BE2C (cell line): ENCODE data around the gene MPPED1.

ENCODE experiments used
- DNase-seq: peaks from one replicate; pipeline ENCODE4 v3.0.0-alpha.2; 2020
- H3K27me3 ChIP-seq: fragments of 250-450 bp; sonication (Bioruptor Pico); 2 replicates; pipeline ENCODE4 v1.5.1; 2020; ENCODE audit warnings: mild to moderate bottlenecking
- H3K36me3 ChIP-seq: fragments of 250-450 bp; sonication (Bioruptor Pico); 2 replicates; pipeline ENCODE4 v1.5.1; 2020; ENCODE audit warnings: mild to moderate bottlenecking
- H3K4me1 ChIP-seq: fragments of 250-450 bp; sonication (Bioruptor Pico); 2 replicates; pipeline ENCODE4 v1.5.1; 2020
- H3K4me3 ChIP-seq: 2 replicates; pipeline ENCODE4 v1.5.1; 2011; ENCODE audit warnings: low read depth, low read length
- H3K9me3 ChIP-seq: fragments of 250-450 bp; sonication (Bioruptor Pico); 2 replicates; pipeline ENCODE4 v1.5.1; 2020
- TF ChIP-seq, protein P1 (sequence below): IDR thresholded peaks from 2 replicates; pipeline ENCODE4 v1.5.1; 2012; ENCODE audit warnings: mild to moderate bottlenecking, low read depth, low read length

MPPED1 gene

GRCh38 chr22:43490311-43490710, 78.5 kb downstream of the MPPED1 start:
- TF ChIP-seq, protein P1, sequence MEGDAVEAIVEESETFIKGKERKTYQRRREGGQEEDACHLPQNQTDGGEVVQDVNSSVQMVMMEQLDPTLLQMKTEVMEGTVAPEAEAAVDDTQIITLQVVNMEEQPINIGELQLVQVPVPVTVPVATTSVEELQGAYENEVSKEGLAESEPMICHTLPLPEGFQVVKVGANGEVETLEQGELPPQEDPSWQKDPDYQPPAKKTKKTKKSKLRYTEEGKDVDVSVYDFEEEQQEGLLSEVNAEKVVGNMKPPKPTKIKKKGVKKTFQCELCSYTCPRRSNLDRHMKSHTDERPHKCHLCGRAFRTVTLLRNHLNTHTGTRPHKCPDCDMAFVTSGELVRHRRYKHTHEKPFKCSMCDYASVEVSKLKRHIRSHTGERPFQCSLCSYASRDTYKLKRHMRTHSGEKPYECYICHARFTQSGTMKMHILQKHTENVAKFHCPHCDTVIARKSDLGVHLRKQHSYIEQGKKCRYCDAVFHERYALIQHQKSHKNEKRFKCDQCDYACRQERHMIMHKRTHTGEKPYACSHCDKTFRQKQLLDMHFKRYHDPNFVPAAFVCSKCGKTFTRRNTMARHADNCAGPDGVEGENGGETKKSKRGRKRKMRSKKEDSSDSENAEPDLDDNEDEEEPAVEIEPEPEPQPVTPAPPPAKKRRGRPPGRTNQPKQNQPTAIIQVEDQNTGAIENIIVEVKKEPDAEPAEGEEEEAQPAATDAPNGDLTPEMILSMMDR = no peak
- H3K36me3 ChIP-seq = no peaks in the 10 kb centered on the region
- H3K4me3 ChIP-seq = no peak overlapping the region
- DNase-seq = no peak
- no peaks in the 10 kb centered on the region for H3K9me3 ChIP-seq
- H3K27me3 ChIP-seq = no peaks in the 10 kb centered on the region
- H3K4me1 ChIP-seq = no peaks in the 10 kb centered on the region

DNA sequence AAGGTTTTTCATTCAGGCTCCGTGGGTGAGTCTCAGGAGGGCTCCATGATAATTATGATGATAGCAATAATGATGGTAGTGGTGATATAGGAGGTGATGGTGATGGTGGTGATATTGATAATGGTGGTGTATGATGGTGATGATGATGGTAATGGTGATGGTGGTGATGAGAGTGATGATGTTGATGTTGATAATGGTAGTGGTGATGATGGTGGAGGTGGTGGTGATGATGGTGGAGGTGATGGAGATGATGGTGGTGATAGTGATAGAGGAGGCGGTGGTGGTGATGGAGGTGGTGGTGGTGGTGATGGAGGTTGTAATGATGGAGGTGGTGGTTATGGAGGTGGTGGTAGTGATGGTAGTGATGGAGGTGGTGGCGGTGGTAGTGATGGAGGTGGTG, 79.4 kb downstream of the MPPED1 start:
- H3K4me1 ChIP-seq = no peaks in the 10 kb centered on the region
- H3K4me3 ChIP-seq = no peak overlapping the region
- no peaks in the 10 kb centered on the region for H3K9me3 ChIP-seq
- no peaks in the 10 kb centered on the region for H3K36me3 ChIP-seq
- no peaks in the 10 kb centered on the region for H3K27me3 ChIP-seq
- TF ChIP-seq, protein P1 = no peak
- DNase-seq = no peak

- TF ChIP-seq, protein P1 = no peak
- Histone ChIP-seq H3K27me3 (no peaks in the 10 kb centered on the region), H3K4me3 (no peak overlapping the region), H3K4me1 (no peaks in the 10 kb centered on the region), H3K9me3 (no peaks in the 10 kb centered on the region), H3K36me3 (no peaks in the 10 kb centered on the region)
- no peak for DNase-seq
Observed at GRCh38 chr22:43491737-43492136, 79.9 kb downstream of the MPPED1 start.

DNA sequence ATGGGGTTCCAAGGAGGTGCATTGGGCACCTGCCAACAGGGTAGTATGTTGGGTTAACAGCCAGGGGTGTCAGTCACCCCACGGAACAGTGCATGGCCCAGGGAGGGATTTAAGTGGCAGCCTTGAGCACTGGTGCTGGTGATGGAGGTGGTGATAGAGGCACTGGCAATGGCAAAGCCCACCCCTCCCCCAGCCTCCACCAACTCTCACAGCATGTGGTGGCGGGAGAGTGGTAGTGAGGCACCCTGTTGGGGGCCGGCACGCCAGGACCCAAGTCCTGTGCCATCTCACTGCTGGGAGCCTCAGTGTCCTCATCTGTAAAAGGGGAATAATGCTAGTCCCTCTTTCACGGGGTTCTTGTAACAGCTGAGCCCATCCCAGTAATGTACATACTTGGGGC, 81.5 kb downstream of the MPPED1 start:
- no peak overlapping the region for H3K4me3 ChIP-seq
- H3K27me3 ChIP-seq = no peaks in the 10 kb centered on the region
- TF ChIP-seq, protein P1 = no peak
- no peak for DNase-seq
- H3K36me3 ChIP-seq = no peaks in the 10 kb centered on the region
- H3K9me3 ChIP-seq = no peaks in the 10 kb centered on the region
- no peaks in the 10 kb centered on the region for H3K4me1 ChIP-seq

DNA sequence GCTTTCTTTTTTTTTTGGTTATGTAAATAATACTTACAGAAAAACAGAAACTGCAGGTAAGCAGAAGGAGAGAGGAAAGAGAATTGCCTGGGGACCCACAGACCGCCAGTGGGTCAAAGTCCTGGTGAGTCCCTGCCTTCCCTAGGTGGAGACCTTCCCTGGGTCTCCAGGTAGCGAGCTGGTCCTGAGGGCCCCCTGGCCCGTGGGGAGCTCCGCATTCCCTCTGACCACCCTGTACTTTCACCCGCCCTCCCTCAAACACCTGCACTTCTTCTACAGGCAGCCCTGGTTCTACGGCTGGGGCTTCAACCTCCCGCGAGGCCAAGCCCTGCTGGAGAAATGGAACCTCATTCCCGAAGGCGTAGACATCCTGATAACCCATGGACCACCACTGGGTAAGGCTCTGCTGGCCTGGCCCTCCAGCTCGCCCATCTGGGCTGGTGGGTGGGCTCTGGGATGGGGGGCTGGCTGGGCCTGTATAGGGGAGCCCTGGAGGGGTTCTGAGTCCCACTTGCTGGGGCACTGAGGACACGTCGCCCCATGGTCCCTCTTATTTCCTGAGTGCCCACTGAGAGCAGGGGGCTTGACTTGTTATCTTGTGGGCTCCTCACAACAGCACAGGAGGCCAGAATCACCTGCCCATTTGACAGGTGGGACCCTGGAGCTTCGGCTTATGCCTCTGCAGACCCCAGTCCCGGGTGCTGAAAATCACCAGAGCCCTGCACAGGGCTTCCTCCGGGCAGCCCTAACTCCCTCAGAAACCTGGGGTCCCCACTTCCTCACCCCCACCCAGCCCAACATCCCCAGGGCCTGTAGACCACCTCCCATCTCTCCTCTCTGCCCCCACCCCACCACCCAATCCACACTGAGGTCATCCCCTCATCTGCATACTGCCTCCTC, 86.4 kb downstream of the MPPED1 start:
- TF ChIP-seq, protein P1 = no peak
- no peaks in the 10 kb centered on the region for H3K27me3 ChIP-seq
- no peak for DNase-seq
- no peaks in the 10 kb centered on the region for H3K9me3 ChIP-seq
- no peaks in the 10 kb centered on the region for H3K4me1 ChIP-seq
- H3K4me3 ChIP-seq = no peak overlapping the region
- H3K36me3 ChIP-seq = no peaks in the 10 kb centered on the region

GRCh38 chr22:43498856-43499253, 87.0 kb downstream of the MPPED1 start:
- Histone ChIP-seq H3K4me3 (no peak overlapping the region), H3K9me3 (no peaks in the 10 kb centered on the region), H3K36me3 (no peaks in the 10 kb centered on the region), H3K4me1 (no peaks in the 10 kb centered on the region), H3K27me3 (no peaks in the 10 kb centered on the region)
- TF ChIP-seq, protein P1 = no peak
- no peak for DNase-seq
